KMS-11 (cell line): ENCODE measurements around the gene TGFBR1.

ENCODE experiments used
- H2AFZ ChIP-seq: fragments of 200-600 bp; sonication (generic); 2 replicates; pipeline ENCODE4 v1.6.1; 2016; ENCODE audit warnings: antibody characterized with exemption, mixed run types, low read depth
- H3K27ac ChIP-seq: fragments of 200-600 bp; sonication (generic); 2 replicates; pipeline ENCODE4 v1.6.1; 2016; ENCODE audit warnings: mild to moderate bottlenecking, mixed run types
- H3K27me3 ChIP-seq: fragments of 200-600 bp; sonication (generic); 2 replicates; pipeline ENCODE4 v1.6.1; 2017; ENCODE audit warnings: mild to moderate bottlenecking, low read depth, mixed run types, moderate library complexity; ENCODE audit not compliant: insufficient read depth
- H3K36me3 ChIP-seq: fragments of 200-600 bp; sonication (generic); 2 replicates; pipeline ENCODE4 v1.6.1; 2017; ENCODE audit warnings: mild to moderate bottlenecking, mixed run types; ENCODE audit not compliant: insufficient read depth
- H3K4me1 ChIP-seq: fragments of 200-600 bp; sonication (generic); 2 replicates; pipeline ENCODE4 v1.6.1; 2016; ENCODE audit warnings: mild to moderate bottlenecking, low read depth, mixed run types; ENCODE audit not compliant: poor library complexity, severe bottlenecking
- H3K4me2 ChIP-seq: fragments of 200-600 bp; sonication (generic); 2 replicates; pipeline ENCODE4 v1.7.0; 2016; ENCODE audit warnings: mild to moderate bottlenecking, mixed run types
- H3K4me3 ChIP-seq: fragments of 200-600 bp; sonication (generic); IDR thresholded peaks from 2 replicates; pipeline ENCODE4 v1.6.1; 2017; ENCODE audit warnings: low read depth, low read length, mixed read lengths; ENCODE audit not compliant: insufficient read depth
- H3K79me2 ChIP-seq: fragments of 200-600 bp; sonication (generic); 2 replicates; pipeline ENCODE4 v1.6.1; 2016; ENCODE audit warnings: low read depth, mixed run types; ENCODE audit not compliant: insufficient read depth
- H3K9ac ChIP-seq: fragments of 200-600 bp; sonication (generic); 2 replicates; pipeline ENCODE4 v1.6.1; 2016; ENCODE audit warnings: mild to moderate bottlenecking, mixed run types
- H4K20me1 ChIP-seq: fragments of 200-600 bp; sonication (generic); 2 replicates; pipeline ENCODE4 v1.6.1; 2016; ENCODE audit warnings: mild to moderate bottlenecking, mixed run types; ENCODE audit not compliant: insufficient read depth
- CTCF ChIP-seq: fragments of 200-600 bp; sonication (generic); conservative IDR thresholded peaks from 2 replicates; pipeline ENCODE4 v1.6.1; 2017; ENCODE audit warnings: low read depth, mild to moderate bottlenecking, antibody characterized with exemption, low read length, moderate library complexity, mixed read lengths

The TGFBR1 gene

DNA sequence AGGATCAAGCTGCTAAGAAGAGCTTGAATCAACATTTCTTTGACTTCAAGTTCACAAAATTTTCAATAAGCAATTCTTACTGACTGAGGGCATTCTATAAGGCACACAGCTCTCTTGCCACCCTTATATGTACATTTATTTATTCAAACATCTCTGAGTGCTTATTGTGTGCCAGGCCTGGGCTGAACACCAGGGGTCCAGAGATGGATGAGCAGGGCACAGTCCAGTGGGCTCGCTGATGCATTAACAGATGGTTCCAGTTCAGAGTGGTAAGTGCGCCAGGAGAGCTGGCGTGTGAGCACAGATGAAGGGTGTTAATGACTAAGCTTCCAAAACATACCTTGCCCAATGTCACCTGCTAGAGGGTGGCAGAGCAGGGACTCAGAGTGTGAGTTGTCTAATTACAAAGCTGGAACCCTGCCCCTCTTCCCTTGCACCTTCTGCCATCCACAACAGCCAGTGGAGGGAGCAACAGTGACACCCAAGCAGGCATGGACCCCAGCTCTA is 92.3 kb downstream of the TGFBR1 start:
- no peak overlapping the region for H3K27ac ChIP-seq
- no peaks in the 10 kb centered on the region for H4K20me1 ChIP-seq
- H3K79me2 ChIP-seq = no peaks in the 10 kb centered on the region
- H3K36me3 ChIP-seq = no peaks in the 10 kb centered on the region
- H3K4me3 ChIP-seq = no peak overlapping the region
- H3K4me1 ChIP-seq = no peaks in the 10 kb centered on the region
- H2AFZ ChIP-seq = no peak overlapping the region
- TF ChIP-seq CTCF = no peak
- no peaks in the 10 kb centered on the region for H3K27me3 ChIP-seq
- H3K9ac ChIP-seq = no peak overlapping the region
- H3K4me2 ChIP-seq = no peak overlapping the region

GRCh38 chr9:99197987-99198386 is 93.1 kb downstream of the TGFBR1 start:
- no peaks in the 10 kb centered on the region for H3K4me1 ChIP-seq
- no peaks in the 10 kb centered on the region for H3K79me2 ChIP-seq
- TF ChIP-seq CTCF = no peak
- no peak overlapping the region for H3K4me2 ChIP-seq
- no peaks in the 10 kb centered on the region for H3K27me3 ChIP-seq
- no peak overlapping the region for H3K27ac ChIP-seq
- H3K36me3 ChIP-seq = no peaks in the 10 kb centered on the region
- H2AFZ ChIP-seq = no peak overlapping the region
- H4K20me1 ChIP-seq = no peaks in the 10 kb centered on the region
- no peak overlapping the region for H3K4me3 ChIP-seq
- no peak overlapping the region for H3K9ac ChIP-seq

GRCh38 chr9:99199938-99200539 is 95.1 kb downstream of the TGFBR1 start:
- Histone ChIP-seq H3K4me2 (no peak overlapping the region), H3K27ac (no peak overlapping the region), H2AFZ (no peak overlapping the region), H3K9ac (no peak overlapping the region), H3K79me2 (no peaks in the 10 kb centered on the region), H3K4me1 (no peaks in the 10 kb centered on the region), H3K36me3 (no peaks in the 10 kb centered on the region), H3K27me3 (no peaks in the 10 kb centered on the region), H3K4me3 (no peak overlapping the region), H4K20me1 (no peaks in the 10 kb centered on the region)
- no peak for TF ChIP-seq CTCF

DNA sequence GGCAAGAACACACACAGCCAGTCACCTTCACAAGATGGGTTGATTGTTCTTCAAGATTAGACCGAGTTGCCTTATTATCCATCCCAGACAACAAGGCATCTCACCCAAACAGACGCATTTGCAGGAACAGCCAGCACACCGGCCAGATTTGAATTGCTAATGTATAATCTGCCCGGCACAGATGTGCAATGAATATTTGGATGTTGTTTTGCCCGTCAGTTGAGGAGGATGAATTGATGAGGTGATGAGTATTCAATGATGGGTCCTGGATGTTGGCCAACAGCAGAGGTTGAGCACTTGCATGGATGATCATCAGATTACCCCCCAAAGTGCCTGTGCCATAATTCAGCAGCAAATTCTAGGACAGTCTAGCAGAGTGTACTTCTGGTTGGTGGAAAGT is 96.7 kb downstream of the TGFBR1 start:
- Histone ChIP-seq H3K9ac (no peak overlapping the region), H2AFZ (no peak overlapping the region), H3K36me3 (no peaks in the 10 kb centered on the region), H3K4me2 (no peak overlapping the region), H3K4me1 (no peaks in the 10 kb centered on the region), H3K79me2 (no peaks in the 10 kb centered on the region), H3K4me3 (no peak overlapping the region), H4K20me1 (no peaks in the 10 kb centered on the region), H3K27me3 (no peaks in the 10 kb centered on the region), H3K27ac (no peak overlapping the region)
- TF ChIP-seq CTCF = no peak
